Measurements from ENCODE around the gene TYRO3. TPM values are rescaled to one million over a fixed set of nuclear protein-coding genes. Genes with fewer than 3 reads are reported as not detected.
"Not testable (repeated sequence)": the region's sequence is repeated elsewhere in the genome, so short reads cannot be mapped to it uniquely, and the experiment has no call there.

TYRO3 gene
- polyA plus RNA-seq, 4 donors: 142 to 169 (median 163) TPM

- no peak for DNase-seq (ENCODE audit: low read depth in 4 of 4, low spot score in 2 of 4)
Observed at GRCh38 chr15:41553731-41554130, 5.3 kb upstream of the TYRO3 start.

- DNase-seq (ENCODE audit: low read depth in 4 of 4, low spot score in 2 of 4): no peak
Observed at GRCh38 chr15:41554343-41554742, 4.7 kb upstream of the TYRO3 start.

GRCh38 chr15:41554915-41555314, 4.1 kb upstream of the TYRO3 start:
- no peak for DNase-seq (ENCODE audit: low read depth in 4 of 4, low spot score in 2 of 4)

GRCh38 chr15:41556677-41557076, 2.3 kb upstream of the TYRO3 start:
- no peak for DNase-seq (ENCODE audit: low read depth in 4 of 4, low spot score in 2 of 4)

GRCh38 chr15:41557673-41558399, 1.2 kb upstream of the TYRO3 start:
- peak in 2 of 4 donors; percentile 70 to 71 for DNase-seq (ENCODE audit: low read depth in 4 of 4, low spot score in 2 of 4)

- no peak for DNase-seq (ENCODE audit: low read depth in 4 of 4, low spot score in 2 of 4)
Observed at GRCh38 chr15:41559239-41559782, 299 bp downstream of the TYRO3 start.

GRCh38 chr15:41560572-41560874, 1.5 kb downstream of the TYRO3 start:
- no peak for DNase-seq (ENCODE audit: low read depth in 4 of 4, low spot score in 2 of 4)

- DNase-seq (ENCODE audit: low read depth in 4 of 4, low spot score in 2 of 4): no peak
Observed at GRCh38 chr15:41561104-41561776, 2.2 kb downstream of the TYRO3 start.

- no peak for DNase-seq (ENCODE audit: low read depth in 4 of 4, low spot score in 2 of 4)
Observed at GRCh38 chr15:41561777-41562145, 2.7 kb downstream of the TYRO3 start.

- no peak for DNase-seq (ENCODE audit: low read depth in 4 of 4, low spot score in 2 of 4)
Observed at GRCh38 chr15:41562244-41562643, 3.2 kb downstream of the TYRO3 start.

- DNase-seq (ENCODE audit: low read depth in 4 of 4, low spot score in 2 of 4): no peak
Observed at GRCh38 chr15:41562784-41563198, 3.8 kb downstream of the TYRO3 start.

GRCh38 chr15:41564286-41564959, 5.4 kb downstream of the TYRO3 start:
- no peak for DNase-seq (ENCODE audit: low read depth in 4 of 4, low spot score in 2 of 4)

GRCh38 chr15:41564960-41565502, 6.0 kb downstream of the TYRO3 start:
- DNase-seq (ENCODE audit: low read depth in 4 of 4, low spot score in 2 of 4): no peak

- DNase-seq (ENCODE audit: low read depth in 4 of 4, low spot score in 2 of 4): no peak
Observed at GRCh38 chr15:41565702-41566101, 6.7 kb downstream of the TYRO3 start.

- no peak for DNase-seq (ENCODE audit: low read depth in 4 of 4, low spot score in 2 of 4)
Observed at GRCh38 chr15:41566121-41566885, 7.3 kb downstream of the TYRO3 start.

GRCh38 chr15:41567261-41567660, 8.2 kb downstream of the TYRO3 start:
- DNase-seq (ENCODE audit: low read depth in 4 of 4, low spot score in 2 of 4): no peak

- DNase-seq (ENCODE audit: low read depth in 4 of 4, low spot score in 2 of 4): no peak
Observed at GRCh38 chr15:41567862-41568261, 8.8 kb downstream of the TYRO3 start.

- DNase-seq (ENCODE audit: low read depth in 4 of 4, low spot score in 2 of 4): peak in 1 of 4 donors; percentile 90
Observed at GRCh38 chr15:41568350-41569017, 9.5 kb downstream of the TYRO3 start.

- DNase-seq (ENCODE audit: low read depth in 4 of 4, low spot score in 2 of 4): not testable (repeated sequence)
Observed at GRCh38 chr15:41569232-41569631, 10.2 kb downstream of the TYRO3 start.

- no peak for DNase-seq (ENCODE audit: low read depth in 4 of 4, low spot score in 2 of 4)
Observed at GRCh38 chr15:41570764-41571163, 11.8 kb downstream of the TYRO3 start.

Measured in left renal cortex interstitium (tissue), 4 donors.